HG03280 (cell line): Measurements from ENCODE around the gene RASAL2.
"Not testable (repeated sequence)": the region's sequence is repeated elsewhere in the genome, so short reads cannot be mapped to it uniquely, and the experiment has no call there.

Source experiments
- ATAC-seq: cut with Tn5 transposase; IDR thresholded peaks from one replicate; pipeline ENCODE4 v1.9.1; 2021; ENCODE audit warnings: mild to moderate bottlenecking, moderate library complexity; ENCODE audit not compliant: unreplicated experiment

Gene RASAL2

DNA sequence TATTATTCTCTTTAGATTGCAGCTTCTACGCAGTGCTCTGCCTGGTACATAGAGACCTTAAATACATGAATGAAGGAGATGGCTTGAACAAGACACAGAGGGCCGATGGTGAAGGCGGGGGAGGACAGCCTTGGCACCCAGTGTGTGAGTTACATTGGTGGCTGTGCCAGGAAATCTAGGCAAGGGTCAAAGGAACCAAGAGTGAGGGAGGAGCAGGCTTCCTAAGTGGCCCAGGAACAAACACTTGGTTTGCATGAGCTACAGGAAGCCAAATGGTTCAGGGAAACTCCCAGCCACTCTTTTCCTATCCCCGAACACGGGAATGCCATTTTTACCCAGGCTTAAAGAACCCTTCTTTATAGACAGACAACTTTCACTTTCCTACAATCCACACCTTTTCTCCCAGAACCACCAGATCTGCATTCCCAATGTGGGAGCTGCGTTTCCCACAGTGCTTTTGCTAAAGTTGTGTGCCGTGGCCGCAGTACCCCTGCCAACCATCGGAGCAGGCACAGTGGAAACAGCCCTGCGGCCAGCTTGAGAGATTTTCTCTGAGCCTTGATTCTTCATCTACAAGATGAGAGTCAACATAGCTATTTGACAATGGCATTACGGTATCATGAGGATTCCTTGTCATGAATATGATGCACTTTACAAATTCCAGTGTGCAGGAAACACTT, 406.3 kb downstream of the RASAL2 start:
- no peak for ATAC-seq

DNA sequence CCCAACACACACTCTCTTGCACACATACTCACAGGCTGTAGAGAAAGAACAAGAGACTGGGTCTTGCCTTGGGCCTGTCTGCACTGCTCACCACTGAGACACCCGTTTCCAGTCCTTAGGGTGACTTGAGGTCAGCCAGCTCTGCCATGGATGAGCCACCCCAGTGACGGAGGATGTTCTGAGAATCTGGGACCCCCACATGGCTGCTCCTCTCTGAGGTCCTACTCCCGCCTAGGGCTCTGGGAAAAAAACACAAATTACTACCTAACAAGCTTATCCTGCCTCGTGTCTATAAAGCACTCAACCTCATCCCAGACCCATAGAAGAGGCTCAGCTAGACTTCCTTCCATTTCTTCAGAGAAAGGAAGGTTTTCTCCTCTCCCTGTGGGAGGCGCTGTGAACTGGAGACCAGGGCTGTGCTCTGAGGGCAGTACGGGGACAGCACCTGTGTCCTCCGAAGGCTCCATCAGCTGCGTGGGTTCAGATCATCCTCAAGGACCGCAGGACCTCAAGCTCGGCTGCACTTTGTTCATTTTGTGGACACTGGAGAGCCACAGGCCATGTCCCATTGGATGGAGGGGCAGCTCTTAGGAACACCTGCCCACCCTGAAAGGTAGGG, 407.1 kb downstream of the RASAL2 start:
- no peak for ATAC-seq

DNA sequence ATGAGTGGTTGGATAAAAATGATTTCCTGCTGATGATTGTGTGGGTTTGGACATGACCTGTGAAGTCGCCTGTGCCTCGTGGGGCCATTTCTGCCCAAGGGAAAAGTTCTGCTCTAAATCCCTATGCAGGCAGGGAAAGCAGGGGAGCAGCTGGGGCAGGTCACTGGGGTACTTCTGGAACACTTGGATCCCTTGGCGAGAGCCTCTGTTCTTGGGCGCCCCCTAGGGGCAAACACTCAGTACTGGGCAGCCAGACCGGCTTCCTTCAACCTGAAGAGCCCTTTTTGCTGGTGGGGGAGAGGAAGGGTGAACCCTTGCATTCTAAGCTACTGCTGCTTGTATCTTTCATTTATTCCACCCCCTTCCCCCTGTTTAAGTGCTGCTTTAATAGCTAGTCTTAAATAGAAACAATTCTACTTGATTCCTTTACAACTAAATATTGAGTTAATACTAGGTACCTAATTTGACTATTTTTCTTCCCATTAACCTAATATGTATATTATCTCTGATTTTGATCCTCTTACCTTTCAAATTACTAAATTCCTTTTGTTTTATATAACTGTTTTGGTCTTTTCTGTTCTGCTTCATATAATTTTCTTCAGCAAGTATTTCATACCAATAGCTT, 407.9 kb downstream of the RASAL2 start:
- ATAC-seq = peak; percentile 78

DNA sequence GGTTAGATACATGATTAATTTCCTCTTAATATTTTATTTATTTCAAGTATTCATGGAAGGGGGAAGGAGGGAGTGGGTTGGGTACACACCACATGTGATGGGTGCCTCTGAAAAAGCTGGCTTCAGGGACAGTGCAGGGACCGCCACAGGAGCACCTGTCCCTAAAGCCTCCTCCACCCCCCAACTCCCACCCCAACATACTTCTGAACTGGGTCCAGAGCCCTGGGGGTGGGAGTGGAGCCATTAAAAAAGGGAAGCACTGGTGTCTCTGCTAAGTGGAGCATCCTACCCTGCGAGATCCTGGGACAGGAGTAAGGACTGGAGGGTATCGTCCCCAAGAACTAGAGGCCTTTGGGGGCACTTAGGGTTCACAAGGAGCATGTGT, 408.4 kb downstream of the RASAL2 start:
- no peak for ATAC-seq

DNA sequence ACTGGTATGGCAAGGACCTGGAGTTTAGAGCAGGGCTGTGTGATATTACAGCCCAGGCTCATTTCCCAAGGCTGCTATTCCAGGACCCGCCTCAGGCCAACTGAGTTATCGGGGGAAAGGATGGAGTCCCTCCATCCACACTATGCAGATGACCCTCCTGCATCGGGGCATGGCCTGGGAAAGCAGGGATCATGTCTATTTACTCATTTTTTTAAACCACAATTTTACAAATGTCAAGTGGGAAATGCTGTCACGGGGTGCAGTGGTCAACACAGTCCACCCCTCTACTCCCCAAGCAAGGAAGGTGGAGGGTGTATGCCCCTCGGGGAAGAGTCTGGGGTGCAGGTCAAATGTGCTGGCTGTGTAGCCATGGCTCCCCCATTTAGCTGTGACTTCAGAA, 409.0 kb downstream of the RASAL2 start:
- ATAC-seq = no peak

DNA sequence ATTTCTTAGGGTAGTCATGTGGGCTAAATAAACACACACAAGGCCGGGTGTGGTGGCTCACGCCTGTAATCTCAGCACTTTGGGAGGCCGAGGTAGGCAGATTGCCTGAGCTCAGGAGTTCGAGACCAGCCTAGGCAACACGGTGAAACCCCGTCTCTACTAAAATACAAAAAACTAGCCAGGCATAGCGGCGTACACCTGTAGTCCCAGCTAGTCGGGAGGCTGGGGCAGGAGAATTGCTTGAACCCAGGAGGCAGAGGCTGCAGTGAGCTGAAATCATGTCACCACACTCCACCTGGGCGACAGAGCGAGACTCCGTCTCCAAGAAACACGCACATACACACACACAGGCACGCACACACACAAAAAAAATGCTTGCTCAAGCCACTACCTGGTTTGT, 409.4 kb downstream of the RASAL2 start:
- not testable (repeated sequence) for ATAC-seq

DNA sequence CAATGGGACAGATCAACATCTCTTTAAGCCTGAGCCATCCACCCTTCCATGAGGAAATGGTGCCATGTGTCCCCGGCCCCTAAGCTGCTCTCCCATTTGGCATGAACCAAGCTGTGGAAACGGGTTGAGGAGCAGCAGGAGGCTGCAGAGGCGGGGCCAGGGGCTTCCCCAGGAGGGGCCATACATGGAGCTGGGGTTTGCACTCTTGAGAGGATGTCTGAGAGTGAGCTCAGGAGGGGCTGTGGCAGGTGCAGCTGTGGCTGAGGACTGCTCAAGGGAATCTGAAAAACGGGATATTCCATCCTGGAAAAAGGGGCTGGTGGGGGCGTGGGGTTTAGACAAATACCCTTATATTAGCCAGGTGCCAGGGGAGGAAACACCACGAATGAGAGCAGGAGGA, 409.9 kb downstream of the RASAL2 start:
- no peak for ATAC-seq

DNA sequence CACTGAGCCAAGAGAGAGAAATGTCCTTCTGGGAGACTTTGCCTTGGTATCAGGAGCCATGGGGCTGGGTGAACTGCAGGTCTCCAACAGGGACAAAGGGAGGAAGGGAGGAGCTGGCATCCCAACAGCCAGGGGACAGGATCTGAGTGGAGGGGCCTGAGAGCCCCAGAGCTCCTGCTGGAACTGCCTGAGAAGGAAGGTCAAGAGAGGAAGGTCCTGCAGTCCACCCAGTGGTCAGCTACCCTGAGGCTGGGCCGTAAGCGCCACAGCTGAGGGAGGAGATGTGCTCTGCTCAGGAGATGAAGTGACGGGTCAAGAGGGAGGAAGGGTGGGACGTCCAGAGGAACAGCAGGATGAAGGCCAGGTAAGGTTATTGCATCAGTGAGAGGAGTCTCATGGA, 410.4 kb downstream of the RASAL2 start:
- ATAC-seq = no peak

DNA sequence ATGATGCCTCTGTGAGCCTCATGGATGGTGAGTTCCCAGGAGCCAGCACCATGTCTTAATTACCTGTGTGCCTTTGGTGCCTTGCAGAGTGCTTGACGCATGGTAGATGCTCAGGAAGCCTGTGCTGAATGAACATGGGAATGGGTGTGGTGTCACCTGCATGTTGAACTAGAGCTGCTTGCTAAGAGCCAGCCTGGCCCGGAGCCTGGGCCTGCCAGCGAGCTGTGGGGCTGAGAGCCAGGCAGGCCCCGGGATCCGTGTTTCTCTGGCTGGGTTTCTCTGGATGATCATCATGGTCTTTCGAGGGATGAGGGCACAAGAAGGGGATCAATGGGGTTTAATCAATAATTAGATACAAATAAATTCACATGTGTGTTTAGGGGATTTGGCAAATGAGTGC, 412.3 kb downstream of the RASAL2 start:
- no peak for ATAC-seq

DNA sequence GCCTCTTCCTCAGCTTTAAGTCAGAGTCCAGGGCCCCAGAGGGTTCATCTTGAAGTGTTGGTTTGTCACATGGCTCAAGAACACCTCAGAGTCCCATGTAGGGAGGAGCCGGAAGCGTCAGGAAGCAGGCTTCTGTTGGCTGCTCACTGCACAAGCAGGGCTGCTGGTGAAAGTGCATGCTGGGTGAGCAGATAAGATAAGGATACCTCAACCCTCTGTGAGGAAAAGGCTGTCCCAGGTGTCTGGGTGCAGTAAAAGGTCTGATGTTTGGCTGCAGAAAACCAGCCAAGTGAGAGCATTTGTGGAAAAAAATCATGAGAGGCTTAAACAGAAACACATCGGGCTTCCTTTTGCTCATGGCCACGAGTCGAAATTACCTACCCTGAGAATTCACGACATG, 412.8 kb downstream of the RASAL2 start:
- no peak for ATAC-seq

DNA sequence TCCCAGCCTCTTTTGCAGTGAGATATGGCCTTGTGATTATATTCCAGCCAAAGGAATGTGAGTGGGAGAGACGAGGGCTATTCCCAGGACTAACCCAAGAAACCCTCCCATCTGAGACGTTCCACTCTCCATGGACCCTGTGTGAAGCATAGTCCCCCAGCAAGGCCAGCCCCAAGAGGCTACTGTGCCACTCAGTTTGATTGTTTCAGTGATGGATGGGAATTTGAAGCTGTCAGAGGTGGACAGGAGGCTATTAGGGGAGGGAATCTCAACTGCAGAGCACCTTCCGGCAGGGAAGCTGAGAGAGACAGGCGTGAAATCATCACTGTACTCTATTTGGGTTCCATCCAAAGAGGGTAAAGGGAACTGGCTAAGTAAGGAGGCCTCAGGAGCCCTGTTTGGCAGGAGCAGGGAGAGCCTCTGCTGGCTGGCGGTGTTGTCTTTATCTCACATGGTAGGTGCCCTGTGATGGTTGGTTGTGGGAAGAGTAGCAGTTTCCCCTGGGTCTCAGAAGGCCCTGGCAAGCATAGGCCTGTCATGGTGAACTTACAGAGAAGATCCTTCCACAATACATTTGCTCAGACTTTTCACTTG, 415.6 kb downstream of the RASAL2 start:
- no peak for ATAC-seq

DNA sequence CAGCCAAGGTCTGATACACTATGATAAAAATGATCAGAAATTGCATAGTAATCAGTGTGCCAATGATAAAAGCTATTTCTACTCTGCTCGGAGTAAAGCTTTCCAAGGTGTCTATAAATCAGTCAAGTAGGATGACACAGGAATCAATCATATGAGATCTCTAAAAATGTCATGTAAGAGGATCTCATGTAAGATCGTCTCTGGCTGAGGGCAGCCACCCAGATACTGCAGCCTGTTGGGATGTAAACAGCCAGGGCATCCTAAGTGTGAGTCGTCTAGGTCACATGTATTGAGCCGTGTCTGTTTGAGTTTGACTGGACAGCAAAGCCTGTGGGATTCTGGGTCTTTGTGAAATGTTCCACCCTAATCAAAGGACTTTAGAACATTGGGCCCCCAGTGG, 416.3 kb downstream of the RASAL2 start:
- no peak for ATAC-seq

DNA sequence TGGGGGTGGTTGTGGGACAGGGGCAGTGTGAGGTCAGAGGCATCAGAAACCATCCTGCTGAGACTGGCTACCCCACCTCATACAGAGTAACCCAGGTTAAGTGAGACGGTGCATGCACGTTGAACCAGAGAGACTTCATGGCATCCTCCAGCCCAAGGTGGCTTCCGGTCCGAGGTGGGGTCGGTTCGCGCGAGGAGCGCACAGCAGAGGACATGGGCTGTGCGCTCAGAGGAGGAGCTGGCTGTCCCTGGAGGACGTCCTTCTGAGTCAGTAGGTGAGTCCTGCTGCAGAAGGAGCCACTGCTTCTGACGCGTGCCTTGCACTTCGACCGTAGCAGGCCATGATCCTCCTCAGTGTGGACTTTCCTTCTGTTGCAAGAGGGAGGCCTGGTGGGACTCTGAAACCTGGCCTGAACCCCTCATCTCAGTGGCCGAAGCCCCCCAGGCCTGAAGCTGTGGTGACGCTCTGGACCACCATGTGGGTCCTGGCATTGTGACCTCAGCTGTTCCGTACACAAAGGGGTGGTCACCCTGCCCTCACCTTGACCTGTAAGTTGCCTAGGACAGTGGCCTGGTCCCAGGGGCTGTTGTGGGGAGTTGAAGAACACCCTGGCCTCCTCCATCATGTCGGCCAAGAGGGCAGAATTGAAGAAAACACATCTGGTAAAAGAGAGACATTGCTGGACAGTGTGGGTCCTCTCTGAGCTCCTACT, 418.8 kb downstream of the RASAL2 start, which contains the start of gene TEX35:
TSS of gene TEX35 (plus strand) at position 544 of the 712 bp plus-strand sequence. CDS start at position 624, 80 bp downstream.
- ATAC-seq = no peak

DNA sequence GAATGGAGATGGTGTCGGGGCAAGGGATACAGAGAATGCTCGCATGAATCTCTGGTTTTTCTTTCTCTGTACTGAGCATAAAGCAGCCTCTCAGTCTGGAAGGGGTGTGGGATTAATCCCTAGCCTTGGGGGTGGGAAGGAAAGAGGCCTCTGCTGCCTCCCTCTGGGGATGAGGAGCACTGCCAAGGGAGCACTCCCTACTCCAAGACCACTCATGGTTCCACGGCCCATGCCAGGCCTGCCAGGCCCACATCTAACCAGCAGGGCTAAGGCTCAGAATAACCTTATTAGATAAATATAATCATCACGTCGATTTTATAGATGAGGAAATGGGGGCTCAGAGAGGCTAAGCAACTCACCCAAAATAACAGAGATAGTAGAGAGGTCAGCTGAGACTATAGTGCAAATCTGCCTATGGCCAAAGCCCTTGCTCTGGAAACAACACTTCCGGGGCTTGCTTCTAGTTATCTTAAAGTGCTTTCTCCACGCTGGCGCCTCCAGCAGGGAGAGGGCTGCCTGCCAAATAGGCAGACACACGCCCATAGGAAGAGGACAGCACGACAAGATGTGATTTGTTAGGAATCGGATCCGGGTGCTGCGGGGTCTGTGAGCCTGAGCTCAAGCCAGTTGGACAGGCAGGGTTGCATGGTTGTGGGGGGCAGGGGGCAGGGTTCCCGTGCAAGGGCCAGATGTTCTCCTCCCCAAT, 419.5 kb downstream of the RASAL2 start:
- no peak for ATAC-seq

DNA sequence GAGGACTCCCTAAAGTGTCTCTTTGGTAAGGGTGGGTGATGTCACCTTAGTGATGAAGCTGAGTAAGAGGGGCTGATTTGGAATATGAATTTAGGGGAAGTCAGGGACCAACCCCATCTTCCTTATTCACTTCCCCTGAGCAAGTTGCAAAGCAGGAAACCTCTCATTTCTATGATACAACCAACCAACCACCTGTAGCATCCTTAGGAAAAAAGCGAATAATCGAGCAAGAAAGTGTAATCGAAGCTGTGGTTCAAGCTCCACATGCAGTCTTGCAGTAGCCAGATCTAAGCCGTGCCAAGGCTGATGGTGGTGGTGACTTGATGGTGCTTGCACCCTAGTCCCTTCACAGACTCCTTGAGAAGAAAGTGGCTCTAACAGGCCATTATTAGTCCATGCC, 422.2 kb downstream of the RASAL2 start:
- ATAC-seq = no peak

DNA sequence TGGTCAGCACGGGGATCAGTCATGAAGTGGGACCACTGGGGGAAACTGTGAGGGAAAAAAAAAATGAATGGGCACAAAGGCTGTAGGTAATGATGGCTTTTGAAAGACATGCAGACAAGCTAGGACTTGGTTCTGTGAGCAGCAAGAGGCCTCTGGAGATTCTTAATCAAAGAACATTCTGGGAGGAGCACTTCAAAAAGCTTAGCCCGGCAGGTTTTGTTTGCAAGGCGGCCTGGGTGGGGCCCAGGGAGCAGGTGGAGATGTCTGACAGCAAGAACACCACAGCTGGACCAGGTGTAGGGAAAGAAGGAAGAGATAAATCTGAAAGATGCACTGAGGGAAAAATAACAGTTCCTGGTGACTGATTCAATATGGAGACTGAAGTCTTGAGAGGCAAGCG, 425.0 kb downstream of the RASAL2 start:
- no peak for ATAC-seq

DNA sequence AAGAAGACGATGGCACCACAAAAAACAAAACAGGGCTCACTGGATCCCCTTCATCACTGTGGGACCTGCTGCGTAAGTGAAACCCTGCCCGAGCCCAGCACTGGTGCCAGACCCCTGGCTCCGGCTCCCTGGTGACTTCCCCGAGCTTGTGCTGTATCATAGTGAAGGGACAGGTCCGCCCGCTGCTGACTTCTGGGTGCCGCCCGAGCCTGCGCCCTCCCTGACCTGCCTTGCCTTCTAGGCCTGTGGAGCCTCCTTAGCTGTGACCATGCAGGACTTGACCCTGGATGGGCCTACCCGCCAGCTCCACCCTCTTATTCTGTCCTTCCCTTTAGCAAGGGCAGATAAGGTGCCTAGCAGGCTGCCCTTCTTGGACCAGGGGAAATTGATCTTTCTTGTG, 426.9 kb downstream of the RASAL2 start:
- ATAC-seq = no peak

DNA sequence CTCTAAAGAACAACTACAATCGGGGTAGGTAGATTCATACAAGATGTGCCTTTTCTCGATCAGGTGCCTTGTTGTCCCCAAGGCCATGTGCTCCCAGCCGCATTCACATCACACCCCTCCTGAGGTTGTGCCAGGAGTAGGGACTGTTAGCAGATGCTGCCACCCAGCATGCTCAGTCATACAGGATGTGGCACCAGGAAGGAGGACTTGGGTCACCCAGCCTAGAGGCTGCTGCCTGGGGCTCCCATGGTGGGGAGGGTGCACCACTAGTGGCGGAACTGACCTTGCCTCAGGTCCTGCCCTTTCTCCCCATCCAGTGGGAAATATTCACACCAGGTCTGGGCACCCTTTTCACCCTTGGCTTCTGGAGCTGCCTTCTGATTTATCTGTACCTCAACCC, 427.3 kb downstream of the RASAL2 start:
- no peak for ATAC-seq

DNA sequence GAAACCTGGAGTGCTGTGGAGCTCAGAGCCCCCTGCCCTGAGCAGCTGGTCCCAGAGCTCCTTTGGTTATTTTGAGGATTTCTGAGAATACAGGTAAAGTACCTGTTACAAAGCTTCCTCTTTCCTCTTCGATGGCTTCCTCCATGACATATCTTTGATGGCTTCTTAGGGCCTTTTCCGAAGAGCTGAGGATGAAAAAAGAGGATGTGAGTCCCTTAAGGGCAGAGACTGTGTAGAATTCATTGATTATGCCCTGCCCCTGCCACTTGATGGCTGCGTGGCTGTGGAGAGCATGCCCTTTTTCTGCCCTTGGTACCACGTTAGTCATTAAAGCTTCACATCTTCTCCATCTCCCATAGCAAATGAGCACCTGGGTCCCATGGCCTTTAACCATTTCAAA, 433.2 kb downstream of the RASAL2 start:
- ATAC-seq = no peak

DNA sequence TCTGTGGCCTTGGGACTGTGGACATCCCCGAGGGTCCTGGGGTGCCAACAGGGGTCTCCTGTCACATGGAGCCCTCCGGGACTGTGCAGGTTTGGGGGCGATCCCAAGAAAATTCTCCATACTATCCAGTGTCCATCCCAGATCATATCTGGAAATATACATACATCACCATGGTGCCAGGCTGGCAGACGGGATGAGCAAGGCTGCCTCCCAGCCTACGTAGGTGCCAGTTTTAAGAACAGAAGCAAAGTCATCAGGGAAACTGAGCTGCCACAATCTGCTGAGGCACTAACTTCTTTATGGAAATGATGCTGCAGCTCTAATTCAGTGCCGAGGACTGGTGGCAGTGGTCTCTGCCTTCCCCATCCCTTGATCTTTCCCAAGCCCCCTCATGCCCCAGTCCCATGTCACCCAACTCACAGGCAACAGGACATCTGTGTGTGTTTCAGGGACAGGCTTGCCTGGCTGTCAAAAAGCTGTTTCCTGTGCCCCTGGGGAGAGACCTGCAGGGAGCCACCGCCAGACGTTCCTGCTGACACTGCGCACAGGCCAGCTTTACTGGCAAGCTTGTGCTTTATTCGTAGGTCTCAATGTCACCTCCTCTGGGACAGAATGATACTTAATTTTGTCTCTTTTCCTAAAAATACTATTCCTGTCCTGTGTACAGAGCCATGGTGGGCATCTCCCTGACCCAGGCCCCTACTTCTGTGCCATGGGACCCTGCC, 434.5 kb downstream of the RASAL2 start:
- no peak for ATAC-seq
